MM.1S (cell line): ENCODE results near the gene TMEM92.

ENCODE experiments used
- DNase-seq: peaks from one replicate; pipeline ENCODE4 v3.0.0-alpha.2; 2015
- H2AFZ ChIP-seq: fragments of 300-600 bp; sonication (generic); 2 replicates; pipeline ENCODE4 v1.6.0; 2016; ENCODE audit warnings: antibody characterized with exemption, low read length
- H3F3A ChIP-seq: fragments of 300-600 bp; sonication (generic); 2 replicates; pipeline ENCODE4 v1.6.1; 2016; ENCODE audit warnings: mild to moderate bottlenecking, antibody characterized with exemption, low read length, moderate library complexity, mixed read lengths; ENCODE audit not compliant: insufficient read depth
- H3K27ac ChIP-seq: fragments of 300-600 bp; sonication (generic); 2 replicates; pipeline ENCODE4 v1.5.1; 2016; ENCODE audit warnings: mild to moderate bottlenecking, low read length
- H3K27me3 ChIP-seq: fragments of 300-600 bp; sonication (generic); replicated peaks from 2 replicates; pipeline ENCODE4 v1.6.0; 2016; ENCODE audit warnings: low read length; ENCODE audit not compliant: insufficient read depth
- H3K36me3 ChIP-seq: fragments of 300-600 bp; sonication (generic); replicated peaks from 2 replicates; pipeline ENCODE4 v1.6.1; 2016; ENCODE audit warnings: mild to moderate bottlenecking, low read length, mixed read lengths; ENCODE audit not compliant: insufficient read depth
- H3K4me1 ChIP-seq: fragments of 300-600 bp; sonication (generic); 2 replicates; pipeline ENCODE4 v1.6.1; 2016; ENCODE audit warnings: low read length, mixed read lengths
- H3K4me2 ChIP-seq: fragments of 300-600 bp; sonication (generic); 2 replicates; pipeline ENCODE4 v1.6.0; 2016; ENCODE audit warnings: low read depth, low read length
- H3K4me3 ChIP-seq: fragments of 300-600 bp; sonication (generic); 2 replicates; pipeline ENCODE4 v1.5.1; 2016; ENCODE audit warnings: low read length, mixed read lengths
- H3K79me2 ChIP-seq: fragments of 300-600 bp; sonication (generic); 2 replicates; pipeline ENCODE4 v1.6.1; 2016; ENCODE audit warnings: mixed run types, low read length, mixed read lengths
- H3K9ac ChIP-seq: fragments of 300-600 bp; sonication (generic); 2 replicates; pipeline ENCODE4 v1.6.1; 2016; ENCODE audit warnings: low read length, mixed read lengths
- H3K9me2 ChIP-seq: fragments of 300-600 bp; sonication (generic); replicated peaks from 2 replicates; pipeline ENCODE4 v1.6.1; 2016; ENCODE audit warnings: mild to moderate bottlenecking, low read length, mixed read lengths; ENCODE audit not compliant: insufficient read depth
- H3K9me3 ChIP-seq: fragments of 300-600 bp; sonication (generic); replicated peaks from 2 replicates; pipeline ENCODE4 v1.6.1; 2016; ENCODE audit warnings: mild to moderate bottlenecking, low read length, mixed read lengths; ENCODE audit not compliant: insufficient read depth
- H4K20me1 ChIP-seq: fragments of 300-600 bp; sonication (generic); 2 replicates; pipeline ENCODE4 v1.6.1; 2016; ENCODE audit warnings: mild to moderate bottlenecking, low read length, moderate library complexity, mixed read lengths; ENCODE audit not compliant: insufficient read depth
- EZH2 ChIP-seq: fragments of 300-600 bp; sonication (generic); optimal IDR thresholded peaks from 2 replicates; pipeline ENCODE3; 2017; ENCODE audit warnings: low read depth, mild to moderate bottlenecking, antibody characterized with exemption, low read length, mixed read lengths
- EZH2phosphoT487 ChIP-seq: fragments of 300-600 bp; sonication (generic); IDR thresholded peaks from 2 replicates; pipeline ENCODE4 v1.6.1; 2018; ENCODE audit warnings: antibody characterized with exemption, low read length
- TF ChIP-seq, protein P1 (sequence below): fragments of 300-600 bp; sonication (generic); IDR thresholded peaks from 2 replicates; pipeline ENCODE4 v1.5.1; 2016; ENCODE audit warnings: antibody characterized with exemption, low read length, mixed read lengths

Gene TMEM92

DNA sequence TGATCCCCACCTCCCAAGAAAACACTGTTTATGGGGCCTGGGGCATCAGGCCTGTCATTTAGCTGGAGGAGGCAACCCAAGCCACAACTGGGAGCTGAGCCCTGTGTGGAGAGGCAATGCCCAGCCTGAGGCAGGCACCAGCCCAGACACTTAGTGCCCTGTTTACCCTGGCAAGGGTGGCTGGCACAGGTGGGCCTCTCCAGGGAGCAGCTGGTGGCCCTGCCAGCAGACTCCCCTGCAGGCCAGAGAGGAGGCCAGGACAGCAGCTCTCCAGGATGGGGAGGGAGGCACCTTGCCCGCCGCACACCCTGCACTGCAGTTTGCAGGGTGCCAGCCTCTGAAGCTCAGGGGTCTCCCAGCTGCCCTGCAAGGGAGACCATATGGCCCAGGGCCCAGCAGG lies 9.1 kb upstream of the TMEM92 start:
- H3K9me3 ChIP-seq, result no peaks in the 10 kb centered on the region
- DNase-seq, result no peak
- no peak overlapping the region for H3K4me3 ChIP-seq
- H3K9me2 ChIP-seq, result no peaks in the 10 kb centered on the region
- H4K20me1 ChIP-seq, result no peaks in the 10 kb centered on the region
- H3K36me3 ChIP-seq, result no peaks in the 10 kb centered on the region
- H3K27me3 ChIP-seq, result peaks cover 49% of the 10 kb centered on the region
- TF ChIP-seq, protein P1, sequence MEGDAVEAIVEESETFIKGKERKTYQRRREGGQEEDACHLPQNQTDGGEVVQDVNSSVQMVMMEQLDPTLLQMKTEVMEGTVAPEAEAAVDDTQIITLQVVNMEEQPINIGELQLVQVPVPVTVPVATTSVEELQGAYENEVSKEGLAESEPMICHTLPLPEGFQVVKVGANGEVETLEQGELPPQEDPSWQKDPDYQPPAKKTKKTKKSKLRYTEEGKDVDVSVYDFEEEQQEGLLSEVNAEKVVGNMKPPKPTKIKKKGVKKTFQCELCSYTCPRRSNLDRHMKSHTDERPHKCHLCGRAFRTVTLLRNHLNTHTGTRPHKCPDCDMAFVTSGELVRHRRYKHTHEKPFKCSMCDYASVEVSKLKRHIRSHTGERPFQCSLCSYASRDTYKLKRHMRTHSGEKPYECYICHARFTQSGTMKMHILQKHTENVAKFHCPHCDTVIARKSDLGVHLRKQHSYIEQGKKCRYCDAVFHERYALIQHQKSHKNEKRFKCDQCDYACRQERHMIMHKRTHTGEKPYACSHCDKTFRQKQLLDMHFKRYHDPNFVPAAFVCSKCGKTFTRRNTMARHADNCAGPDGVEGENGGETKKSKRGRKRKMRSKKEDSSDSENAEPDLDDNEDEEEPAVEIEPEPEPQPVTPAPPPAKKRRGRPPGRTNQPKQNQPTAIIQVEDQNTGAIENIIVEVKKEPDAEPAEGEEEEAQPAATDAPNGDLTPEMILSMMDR, result no peak
- TF ChIP-seq EZH2, result no peak
- TF ChIP-seq EZH2phosphoT487, result no peak
- no peak overlapping the region for H3K27ac ChIP-seq
- H3K9ac ChIP-seq, result no peak overlapping the region
- no peaks in the 10 kb centered on the region for H3K79me2 ChIP-seq
- H3F3A ChIP-seq, result no peaks in the 10 kb centered on the region
- no peaks in the 10 kb centered on the region for H3K4me1 ChIP-seq
- no peak overlapping the region for H2AFZ ChIP-seq
- no peak overlapping the region for H3K4me2 ChIP-seq

DNA sequence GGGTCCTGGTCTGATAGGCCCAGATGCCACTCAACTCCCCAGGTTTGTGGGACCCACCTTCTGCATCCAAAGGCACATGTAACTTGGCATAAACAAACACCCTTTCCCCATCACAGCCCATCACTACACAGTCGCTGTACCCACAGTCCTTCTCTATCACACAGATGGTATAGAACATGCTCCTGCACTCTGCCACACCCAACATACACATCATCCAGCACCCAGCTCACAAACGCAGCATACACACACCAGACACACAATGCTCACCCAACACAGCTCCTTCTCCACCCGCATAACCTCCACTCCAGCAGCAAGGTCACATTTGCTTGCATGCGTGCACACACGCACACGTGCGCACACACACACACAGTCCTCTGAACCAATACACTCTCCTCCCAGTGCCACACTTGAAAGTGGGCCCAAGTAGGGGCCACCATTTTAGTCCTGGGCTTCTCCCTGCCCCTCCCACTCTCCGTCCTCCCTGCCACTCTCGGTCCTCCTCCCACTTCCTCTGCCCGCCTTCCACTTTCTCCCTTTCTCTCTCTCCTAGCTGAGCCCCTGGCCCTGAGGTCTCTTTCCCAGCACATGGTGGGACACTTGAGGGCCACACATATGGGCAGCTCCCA lies 8.5 kb upstream of the TMEM92 start:
- Histone ChIP-seq H3K9ac (no peak overlapping the region), H3K9me3 (no peaks in the 10 kb centered on the region), H4K20me1 (no peaks in the 10 kb centered on the region), H2AFZ (no peak overlapping the region), H3K4me2 (no peak overlapping the region), H3K4me1 (no peaks in the 10 kb centered on the region), H3K27me3 (peaks cover 45% of the 10 kb centered on the region), H3F3A (no peaks in the 10 kb centered on the region), H3K36me3 (no peaks in the 10 kb centered on the region), H3K79me2 (no peaks in the 10 kb centered on the region), H3K4me3 (no peak overlapping the region), H3K27ac (no peak overlapping the region), H3K9me2 (no peaks in the 10 kb centered on the region)
- DNase-seq, result no peak
- TF ChIP-seq EZH2 (no peak), EZH2phosphoT487 (no peak)
- TF ChIP-seq, protein P1, result no peak

DNA sequence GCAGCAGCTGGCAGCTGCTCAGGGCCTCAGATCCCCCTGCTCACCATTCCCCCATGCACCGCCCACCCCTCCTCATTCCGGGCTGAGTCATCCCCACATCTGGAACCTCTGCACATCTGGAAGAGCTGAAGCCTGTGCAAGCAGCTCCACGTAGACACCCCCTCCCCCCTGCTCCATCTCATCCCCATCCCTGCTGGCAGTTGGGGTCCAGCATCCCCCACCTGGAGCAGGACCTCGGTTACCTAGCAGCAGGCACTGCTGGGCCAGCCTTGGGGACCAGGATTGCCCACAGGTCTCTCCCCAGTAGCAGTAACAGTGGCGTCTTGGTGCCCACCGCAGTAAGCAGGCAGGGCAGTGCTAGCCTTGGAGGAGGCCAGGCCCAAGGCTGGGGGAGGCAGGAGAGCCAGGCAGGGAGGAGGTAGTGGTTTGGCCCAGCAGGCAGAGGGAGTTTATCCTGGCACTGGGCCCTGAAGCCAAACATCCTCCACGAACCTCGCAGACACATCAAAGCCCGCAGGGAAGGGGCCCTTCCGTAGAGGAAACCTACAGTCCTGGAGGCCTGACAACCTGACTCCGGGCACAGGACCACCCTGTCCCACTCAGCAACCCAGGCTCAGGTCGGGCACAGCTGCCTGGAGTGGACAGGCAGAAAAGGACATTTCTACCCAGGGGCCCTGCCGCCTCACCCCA lies 7.7 kb upstream of the TMEM92 start:
- H3K36me3 ChIP-seq, result no peaks in the 10 kb centered on the region
- no peak overlapping the region for H2AFZ ChIP-seq
- no peaks in the 10 kb centered on the region for H3K79me2 ChIP-seq
- no peak overlapping the region for H3K4me3 ChIP-seq
- peaks cover 37% of the 10 kb centered on the region for H3K27me3 ChIP-seq
- H3K9me2 ChIP-seq, result no peaks in the 10 kb centered on the region
- H3F3A ChIP-seq, result no peaks in the 10 kb centered on the region
- no peak overlapping the region for H3K9ac ChIP-seq
- H3K4me2 ChIP-seq, result no peak overlapping the region
- H4K20me1 ChIP-seq, result no peaks in the 10 kb centered on the region
- H3K9me3 ChIP-seq, result no peaks in the 10 kb centered on the region
- no peak for DNase-seq
- TF ChIP-seq, protein P1, result no peak
- TF ChIP-seq EZH2phosphoT487 (no peak), EZH2 (no peak)
- no peak overlapping the region for H3K27ac ChIP-seq
- H3K4me1 ChIP-seq, result no peaks in the 10 kb centered on the region
